Stomach (tissue), 9 donors: ENCODE measurements around the gene PYROXD2. TPM values are rescaled to one million over a fixed set of nuclear protein-coding genes. Genes with fewer than 3 reads are reported as not detected.

Source experiments
- DNase-seq, 2 donors: peaks; one replicate each; pipeline versions ENCODE4 v3.0.0 to v3.0.0-alpha.2; 2013 to 2019
- H3K27ac ChIP-seq, 5 donors: fragments of 200-600 bp in 4 of 5; sonication (generic) in 4 of 5; one replicate each; pipeline ENCODE4 v1.5.1; 2013 to 2019; ENCODE audit warnings: mild to moderate bottlenecking in 1 of 5, moderate library complexity in 1 of 5
- H3K27me3 ChIP-seq, 3 donors: fragments of 200-600 bp; sonication (generic); one replicate each; pipeline ENCODE4 v1.5.1; 2017 to 2019; ENCODE audit warnings: mixed run types in 1 of 3
- H3K36me3 ChIP-seq, 4 donors: fragments of 200-600 bp; sonication (generic); 1 replicate in 3 of 4; 2 replicates in 1 of 4; pipeline ENCODE4 v1.5.1; 2016 to 2019
- H3K4me1 ChIP-seq, 4 donors: fragments of 200-600 bp; sonication (generic); one replicate each; pipeline ENCODE4 v1.5.1; 2016 to 2019
- H3K4me3 ChIP-seq, 4 donors: fragments of 200-600 bp; sonication (generic) in 3 of 4; one replicate each; pipeline ENCODE4 v1.5.1; 2016 to 2019; ENCODE audit warnings: mild to moderate bottlenecking in 1 of 4
- H3K9me3 ChIP-seq, 4 donors: fragments of 200-600 bp; sonication (generic); one replicate each; pipeline ENCODE4 v1.5.1; 2016 to 2019
- EP300 ChIP-seq: sonication (generic); formaldehyde crosslinking; IDR thresholded peaks from one replicate; pipeline ENCODE4 v1.6.1; 2017; ENCODE audit warnings: antibody characterized with exemption
- POLR2A ChIP-seq, 4 donors: fragments of 450-650 bp; IDR thresholded peaks; one replicate each; pipeline ENCODE4 v1.6.1; 2016; ENCODE audit warnings: antibody characterized with exemption in 4 of 4, control low read depth in 2 of 4, mild to moderate bottlenecking in 1 of 4, moderate library complexity in 1 of 4
- POLR2AphosphoS5 ChIP-seq, 3 donors: sonication (generic); formaldehyde crosslinking; IDR thresholded peaks; one replicate each; pipeline ENCODE4 v1.6.1; 2016; ENCODE audit warnings: antibody characterized with exemption in 3 of 3
- WGBS, 5 donors: extraction: QIAGEN DNeasy Blood & Tissue Kit in 3 of 5; methylation state at CpG; one replicate each; pipeline versions ENCODE4 v1.1.5 to v1.1.7; 2013 to 2018; 5-methylcytosine and 5-hydroxymethylcytosine counted together
- intact Hi-C: fragments of 100-400 bp; cut with DNase I; formaldehyde crosslinking; loops from one replicate; pipeline ENCODE4 v1.15.1; 2023; ENCODE audit warnings: low total_unique reads
- polyA plus RNA-seq, 3 donors: library from polyadenylated mRNA; stranded (reverse); fragments of 200-250 nt; gene quantifications; one replicate each; pipeline ENCODE4 v1.2.3, GENCODE V29; 2013
- total RNA-seq, 5 donors: library from RNA; depleted of rRNA; stranded (reverse); fragments of >200 nt; gene quantifications; one replicate each; pipeline versions ENCODE4 v1.1.0 to v1.2.3, GENCODE V29; 2014 to 2016
- TF ChIP-seq, protein P1 (sequence below), 7 experiments: fragments of 450-650 bp in 4 of 7; fragments of 200-600 bp in 3 of 7; sonication (generic) in 3 of 7; IDR thresholded peaks; one replicate each; pipeline ENCODE4 v1.5.1; 2016 to 2019; ENCODE audit warnings: antibody characterized with exemption in 7 of 7, control low read depth in 2 of 7, mild to moderate bottlenecking in 1 of 7
- donor health status: healthy with polysubstance abuse.
- donor health status: Bipolar disorder and iron deficiency.
- donor health status: healthy.

The PYROXD2 gene
- total and polyA plus RNA-seq, 8 donors = 2.4 to 33.5 (median 8.3) TPM

DNA sequence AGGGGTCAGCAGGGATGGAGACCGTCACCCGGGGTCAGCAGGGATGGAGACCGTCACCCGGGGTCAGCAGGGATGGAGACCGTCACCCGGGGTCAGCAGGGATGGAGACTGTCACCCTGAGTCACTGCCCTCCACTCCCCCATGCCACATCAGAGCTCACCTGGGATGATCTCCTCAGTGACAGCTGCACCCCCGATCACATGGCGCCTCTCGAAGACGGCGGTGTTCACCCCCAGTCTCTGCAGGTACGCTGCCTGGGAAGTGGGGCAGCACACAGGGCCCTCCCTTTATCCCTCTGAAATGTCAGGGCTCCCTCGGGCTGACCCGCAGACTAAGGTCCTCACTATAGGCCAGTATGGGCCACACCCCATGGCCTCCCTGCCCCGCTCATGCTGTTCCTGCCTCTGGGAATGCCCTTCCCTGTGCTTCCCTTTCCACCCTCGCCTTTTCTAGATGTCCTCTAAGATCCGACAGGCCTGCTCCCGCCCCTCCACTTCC, 7.2 kb downstream of the PYROXD2 start:
- no peaks in the 10 kb centered on the region for H3K9me3 ChIP-seq
- WGBS, 5 donors = 89 to 96% (median 96%) methylated on average over 14 to 18 of the region's 18 CpGs
- TF ChIP-seq EP300 (no peak), POLR2AphosphoS5 (IDR thresholded peaks at IDR 0.05) (no peak), POLR2A (IDR thresholded peaks at IDR 0.05) (no peak)
- TF ChIP-seq, protein P1, sequence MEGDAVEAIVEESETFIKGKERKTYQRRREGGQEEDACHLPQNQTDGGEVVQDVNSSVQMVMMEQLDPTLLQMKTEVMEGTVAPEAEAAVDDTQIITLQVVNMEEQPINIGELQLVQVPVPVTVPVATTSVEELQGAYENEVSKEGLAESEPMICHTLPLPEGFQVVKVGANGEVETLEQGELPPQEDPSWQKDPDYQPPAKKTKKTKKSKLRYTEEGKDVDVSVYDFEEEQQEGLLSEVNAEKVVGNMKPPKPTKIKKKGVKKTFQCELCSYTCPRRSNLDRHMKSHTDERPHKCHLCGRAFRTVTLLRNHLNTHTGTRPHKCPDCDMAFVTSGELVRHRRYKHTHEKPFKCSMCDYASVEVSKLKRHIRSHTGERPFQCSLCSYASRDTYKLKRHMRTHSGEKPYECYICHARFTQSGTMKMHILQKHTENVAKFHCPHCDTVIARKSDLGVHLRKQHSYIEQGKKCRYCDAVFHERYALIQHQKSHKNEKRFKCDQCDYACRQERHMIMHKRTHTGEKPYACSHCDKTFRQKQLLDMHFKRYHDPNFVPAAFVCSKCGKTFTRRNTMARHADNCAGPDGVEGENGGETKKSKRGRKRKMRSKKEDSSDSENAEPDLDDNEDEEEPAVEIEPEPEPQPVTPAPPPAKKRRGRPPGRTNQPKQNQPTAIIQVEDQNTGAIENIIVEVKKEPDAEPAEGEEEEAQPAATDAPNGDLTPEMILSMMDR (IDR thresholded peaks at IDR 0.05) = no peak
- peaks cover 0 to 53% (median 25%) of the 10 kb centered on the region in 4 donors for H3K4me1 ChIP-seq
- no peak overlapping the region for H3K4me3 ChIP-seq
- no peak overlapping the region for H3K27ac ChIP-seq
- no peak for DNase-seq
- peaks cover 0 to 6% (median 3%) of the 10 kb centered on the region in 4 donors for H3K36me3 ChIP-seq
- intact Hi-C loops = no loop called here
- H3K27me3 ChIP-seq = no peaks in the 10 kb centered on the region

DNA sequence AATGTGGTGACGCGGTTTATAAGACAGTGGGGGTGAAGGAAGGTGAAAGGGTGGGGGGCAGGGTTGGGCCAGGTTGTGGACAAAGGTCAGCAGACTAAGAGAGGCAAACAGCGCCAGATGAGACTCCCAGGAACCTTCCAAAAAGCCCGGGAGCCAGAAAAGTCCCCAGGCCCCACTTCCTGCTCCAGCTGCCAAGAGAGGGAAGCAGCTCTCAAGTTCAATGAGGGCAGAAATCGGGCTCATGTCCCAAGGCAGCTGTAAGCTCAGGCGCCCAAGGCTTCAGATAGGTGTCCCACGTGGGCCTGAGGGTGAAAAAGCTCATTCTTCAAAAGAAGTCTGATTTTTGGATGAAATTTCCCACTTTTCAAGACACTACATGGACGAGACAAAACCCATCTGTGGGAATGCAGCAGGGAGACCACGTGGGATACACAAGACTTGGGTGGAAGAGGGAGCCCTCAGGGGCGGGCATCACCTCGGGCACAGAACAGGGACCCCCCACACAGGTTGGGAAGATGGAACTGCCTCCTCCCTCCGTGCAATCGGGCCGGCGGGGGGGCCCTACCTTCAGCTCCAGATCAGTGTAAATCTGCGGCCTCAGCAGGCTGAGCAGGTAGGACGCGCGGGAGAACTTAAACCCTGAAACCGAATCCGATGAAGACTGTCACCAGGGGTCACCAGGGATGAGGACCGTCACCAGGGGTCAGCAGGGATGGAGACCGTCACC, 7.8 kb downstream of the PYROXD2 start:
- Histone ChIP-seq H3K27ac (peak overlapping the region in 1 of 5 donors; percentile 43), H3K4me1 (peaks cover 0 to 51% (median 25%) of the 10 kb centered on the region in 4 donors), H3K4me3 (no peak overlapping the region), H3K9me3 (no peaks in the 10 kb centered on the region), H3K36me3 (peaks cover 0 to 10% (median 5%) of the 10 kb centered on the region in 4 donors), H3K27me3 (no peaks in the 10 kb centered on the region)
- DNase-seq = peak in 1 of 2 donors; percentile 40
- WGBS, 5 donors = 69 to 82% (median 77%) methylated on average over 22 to 23 of the region's 23 CpGs
- intact Hi-C loops = no loop called here
- TF ChIP-seq POLR2AphosphoS5 (IDR thresholded peaks at IDR 0.05) (no peak), EP300 (no peak), POLR2A (IDR thresholded peaks at IDR 0.05) (no peak)
- TF ChIP-seq, protein P1 (IDR thresholded peaks at IDR 0.05) = no peak

DNA sequence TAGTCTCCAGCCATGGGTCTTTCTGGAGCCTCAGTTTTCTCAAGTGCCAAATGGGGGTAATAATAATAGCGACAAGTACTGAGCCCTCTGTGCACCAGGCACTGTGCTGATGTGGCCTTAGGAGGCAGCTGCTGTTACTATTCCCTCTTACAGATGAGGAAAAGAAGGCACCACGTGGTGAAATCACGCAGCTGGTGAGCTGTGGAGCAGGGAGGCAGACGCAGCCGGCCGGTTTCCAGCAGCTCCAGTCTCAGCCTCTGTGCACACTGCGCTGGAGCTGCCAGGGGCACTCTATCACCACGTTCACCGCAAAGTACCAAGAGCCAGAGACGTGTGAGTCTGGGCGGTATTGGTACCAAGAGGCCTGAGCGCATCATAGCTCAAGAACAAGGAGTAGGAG, 9.6 kb downstream of the PYROXD2 start:
- intact Hi-C loops = no loop called here
- TF ChIP-seq, protein P1 (IDR thresholded peaks at IDR 0.05) = no peak
- TF ChIP-seq POLR2AphosphoS5 (IDR thresholded peaks at IDR 0.05) (no peak), POLR2A (IDR thresholded peaks at IDR 0.05) (no peak), EP300 (no peak)
- Histone ChIP-seq H3K36me3 (peaks cover 0 to 10% (median 3%) of the 10 kb centered on the region in 4 donors), H3K4me1 (peaks cover 0 to 36% (median 21%) of the 10 kb centered on the region in 4 donors), H3K9me3 (no peaks in the 10 kb centered on the region), H3K27ac (peak overlapping the region in 3 of 5 donors; percentile 52 to 84 (median 66)), H3K27me3 (no peaks in the 10 kb centered on the region), H3K4me3 (no peak overlapping the region)
- WGBS, 5 donors = 78 to 97% (median 87%) methylated on average over 12 of the region's 12 CpGs
- peak in 1 of 2 donors; percentile 44 for DNase-seq

DNA sequence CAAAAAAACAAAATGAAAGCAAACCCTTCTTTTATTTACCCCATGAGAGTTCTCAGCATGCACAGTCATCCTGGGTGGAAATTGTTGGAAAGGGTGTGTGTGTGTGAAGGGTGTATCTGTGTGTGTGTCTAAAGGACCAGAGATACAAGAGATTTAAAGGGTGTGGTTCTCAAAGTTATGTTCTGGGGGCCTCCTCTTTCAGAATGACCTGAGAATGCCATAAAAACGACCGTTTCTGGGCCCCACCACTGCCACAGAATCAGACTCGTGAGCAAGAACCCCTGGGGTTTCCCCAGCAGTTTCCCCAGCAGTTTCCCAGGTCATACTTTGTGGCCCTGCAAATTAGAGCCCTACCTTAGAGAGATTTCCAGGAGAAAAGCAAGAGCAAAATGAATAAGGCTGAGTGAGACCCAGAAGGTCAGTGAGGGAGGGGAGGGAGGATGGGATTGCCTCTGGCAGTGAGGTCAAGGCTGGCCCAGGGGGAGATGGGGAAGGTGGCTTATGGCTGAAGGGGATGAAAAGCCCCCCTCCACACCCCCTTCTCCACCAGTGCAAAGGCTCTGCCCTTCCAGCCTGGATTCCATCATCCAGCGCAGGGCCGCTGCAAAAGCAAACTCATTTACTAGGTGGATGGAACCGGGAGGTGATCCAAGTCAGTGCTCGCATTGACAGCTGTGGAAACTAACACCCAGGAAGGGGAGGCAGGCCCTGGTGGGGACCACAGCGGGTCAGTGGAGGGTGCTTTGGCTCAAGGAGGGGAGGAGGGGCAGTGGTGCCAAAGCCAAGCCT, 10.2 kb downstream of the PYROXD2 start:
- peak in 1 of 3 donors; percentile 13 for TF ChIP-seq POLR2AphosphoS5 (IDR thresholded peaks at IDR 0.05)
- TF ChIP-seq EP300 = no peak
- no peak for TF ChIP-seq POLR2A (IDR thresholded peaks at IDR 0.05)
- TF ChIP-seq, protein P1 (IDR thresholded peaks at IDR 0.05) = no peak
- 47 to 59% (median 57%) methylated on average over 7 to 8 of the region's 8 CpGs for WGBS, 5 donors
- H3K36me3 ChIP-seq = peaks cover 0 to 13% (median 5%) of the 10 kb centered on the region in 4 donors

More for the DNA sequence above, 10.2 kb downstream of the PYROXD2 start:
- Histone ChIP-seq H3K9me3 (no peaks in the 10 kb centered on the region), H3K4me1 (peaks cover 0 to 36% (median 21%) of the 10 kb centered on the region in 4 donors), H3K27ac (peak overlapping the region in 4 of 5 donors; percentile 36 to 84 (median 59)), H3K4me3 (no peak overlapping the region), H3K27me3 (no peaks in the 10 kb centered on the region)
- peak in 1 of 2 donors; percentile 53 for DNase-seq
- intact Hi-C loops = no loop called here
